H1 (cell line): Measurements from ENCODE around the gene RFLNA. TPM values are rescaled to one million over a fixed set of nuclear protein-coding genes. Genes with fewer than 3 reads are reported as not detected.
"Not testable (repeated sequence)": the region's sequence is repeated elsewhere in the genome, so short reads cannot be mapped to it uniquely, and the experiment has no call there.

Source experiments
- CTCF ChIA-PET: fragments of 300-600 bp; sonication (Branson Sonifier 250); formaldehyde crosslinking; loops from one replicate; lab custom pipeline; 2021; ENCODE audit not compliant: partially characterized antibody; lab: Charles Lee
- POLR2A ChIA-PET: fragments of 300-600 bp; sonication (Branson Sonifier 250); formaldehyde crosslinking; loops from one replicate; lab custom pipeline; 2021; ENCODE audit warnings: inconsistent platforms; ENCODE audit not compliant: partially characterized antibody; lab: Charles Lee
- DNase-seq, 2 experiments: peaks; one replicate each; pipeline versions ENCODE4 v3.0.0 to v3.0.0-alpha.2; 2010 to 2022; ENCODE audit warnings: low spot score in 2 of 2, low read depth in 1 of 2, mixed read lengths in 1 of 2
- FAIRE-seq: peaks from 2 replicates; lab custom pipeline; 2011; peaks lifted over from hg19 to GRCh38; lab: Jason Lieb, UNC
- H2AFZ ChIP-seq: 2 replicates; pipeline ENCODE4 v1.8.1; 2012; ENCODE audit warnings: low read length, inconsistent platforms
- H2AK5ac ChIP-seq: 2 replicates; pipeline ENCODE4 v1.6.1; 2013; ENCODE audit warnings: low read depth, low read length
- H2BK120ac ChIP-seq: replicated peaks from 2 replicates; pipeline ENCODE3; 2013; ENCODE audit warnings: low read depth, low read length, inconsistent platforms
- H2BK12ac ChIP-seq: 2 replicates; pipeline ENCODE4 v1.6.1; 2013; ENCODE audit warnings: low read depth, low read length
- H2BK15ac ChIP-seq: 2 replicates; pipeline ENCODE4 v1.6.1; 2013; ENCODE audit warnings: low read length
- H2BK20ac ChIP-seq: 2 replicates; pipeline ENCODE4 v1.6.1; 2013; ENCODE audit warnings: low read length
- H2BK5ac ChIP-seq: 2 replicates; pipeline ENCODE4 v1.6.1; 2013; ENCODE audit warnings: low read depth, low read length
- H3K14ac ChIP-seq: 2 replicates; pipeline ENCODE4 v1.6.1; 2013; ENCODE audit warnings: inconsistent platforms; ENCODE audit not compliant: insufficient read length
- H3K18ac ChIP-seq: 2 replicates; pipeline ENCODE4 v1.6.1; 2013; ENCODE audit warnings: low read length; ENCODE audit errors: extremely low read depth
- H3K23ac ChIP-seq: 2 replicates; pipeline ENCODE4 v1.6.1; 2013; ENCODE audit warnings: inconsistent platforms; ENCODE audit not compliant: insufficient read length
- H3K23me2 ChIP-seq: 2 replicates; pipeline ENCODE4 v1.6.1; 2013; ENCODE audit warnings: low read depth, low read length
- H3K27ac ChIP-seq: 2 replicates; pipeline ENCODE4 v1.6.1; 2011; ENCODE audit warnings: low read depth, low read length, inconsistent platforms
- H3K27me3 ChIP-seq, 4 experiments: replicated peaks in 1 of 4; 1 replicate in 1 of 4; 2 replicates in 3 of 4; pipeline versions ENCODE4 v1.6.1 to v1.8.1; 2011 to 2013; ENCODE audit warnings: low read length in 3 of 4, mild to moderate bottlenecking in 3 of 4, inconsistent platforms in 2 of 4, mixed read lengths in 2 of 4, moderate library complexity in 1 of 4; ENCODE audit not compliant: control insufficient read depth in 3 of 4, insufficient read depth in 3 of 4; ENCODE audit errors: extremely low read depth in 1 of 4
- H3K36me3 ChIP-seq, 4 experiments: 2 replicates each; pipeline versions ENCODE4 v1.6.1 to v1.8.1; 2011 to 2013; ENCODE audit warnings: mild to moderate bottlenecking in 4 of 4, low read length in 3 of 4, moderate library complexity in 2 of 4, control low read depth in 1 of 4, inconsistent platforms in 1 of 4; ENCODE audit not compliant: insufficient read depth in 4 of 4, control insufficient read depth in 2 of 4
- H3K4ac ChIP-seq: replicated peaks from 2 replicates; pipeline ENCODE3; 2013; ENCODE audit warnings: low read length, low read depth, mixed read lengths, inconsistent platforms; ENCODE audit not compliant: insufficient read length
- H3K4me1 ChIP-seq, 4 experiments: replicated peaks in 1 of 4; 1 replicate in 1 of 4; 2 replicates in 3 of 4; pipeline versions ENCODE4 v1.6.1 to v1.8.1; 2011 to 2013; ENCODE audit warnings: low read length in 3 of 4, inconsistent platforms in 2 of 4, mixed read lengths in 1 of 4; ENCODE audit not compliant: insufficient read depth in 4 of 4, control insufficient read depth in 3 of 4
- H3K4me2 ChIP-seq, 2 experiments: 2 replicates each; pipeline versions ENCODE4 v1.6.1 to v1.8.1; 2011 to 2013; ENCODE audit warnings: low read depth in 2 of 2, low read length in 2 of 2, control low read depth in 1 of 2, inconsistent platforms in 1 of 2, mild to moderate bottlenecking in 1 of 2; ENCODE audit not compliant: insufficient read depth in 1 of 2
- H3K4me3 ChIP-seq, 4 experiments: fragments of 200-600, 300-600 bp in 1 of 4; sonication (generic), shearing (Covaris generic), sonication (Bioruptor Twin) in 1 of 4; 2 replicates each; pipeline versions ENCODE4 v1.5.1 to v1.8.1; 2011 to 2016; ENCODE audit warnings: low read length in 4 of 4, low read depth in 3 of 4, control low read depth in 2 of 4, inconsistent platforms in 2 of 4, mild to moderate bottlenecking in 2 of 4, mixed read lengths in 1 of 4, moderate library complexity in 1 of 4; ENCODE audit not compliant: insufficient read depth in 2 of 4; ENCODE audit errors: extremely low read depth in 1 of 4
- H3K56ac ChIP-seq: replicated peaks from 2 replicates; pipeline ENCODE3; 2013; ENCODE audit warnings: low read depth, mild to moderate bottlenecking, mixed read lengths, low read length, inconsistent platforms; ENCODE audit not compliant: insufficient read length
- H3K79me1 ChIP-seq: 2 replicates; pipeline ENCODE4 v1.6.1; 2013; ENCODE audit warnings: low read depth, low read length, control low read depth
- H3K79me2 ChIP-seq, 2 experiments: 2 replicates each; pipeline versions ENCODE4 v1.6.1 to v1.8.1; 2012 to 2013; ENCODE audit warnings: low read length in 2 of 2, mild to moderate bottlenecking in 2 of 2, inconsistent platforms in 1 of 2; ENCODE audit not compliant: insufficient read depth in 2 of 2, control insufficient read depth in 1 of 2
- H3K9ac ChIP-seq, 4 experiments: replicated peaks in 1 of 4; 1 replicate in 1 of 4; 2 replicates in 3 of 4; pipeline versions ENCODE4 v1.6.1 to v1.8.1; 2011 to 2013; ENCODE audit warnings: low read depth in 3 of 4, low read length in 3 of 4, control low read depth in 2 of 4, mild to moderate bottlenecking in 2 of 4, moderate library complexity in 2 of 4, inconsistent platforms in 1 of 4; ENCODE audit errors: extremely low read depth in 1 of 4
- H3K9me3 ChIP-seq, 2 experiments: 2 replicates each; pipeline versions ENCODE4 v1.6.1 to v1.8.1; 2012 to 2013; ENCODE audit warnings: mild to moderate bottlenecking in 2 of 2, moderate library complexity in 2 of 2, control low read depth in 1 of 2, inconsistent platforms in 1 of 2, low read depth in 1 of 2, low read length in 1 of 2, mixed read lengths in 1 of 2; ENCODE audit not compliant: insufficient read depth in 2 of 2
- H4K20me1 ChIP-seq, 2 experiments: replicated peaks in 1 of 2; 2 replicates each; pipeline versions ENCODE3 to v1.8.1; 2011 to 2013; ENCODE audit warnings: inconsistent platforms in 2 of 2, low read length in 2 of 2, mild to moderate bottlenecking in 1 of 2; ENCODE audit not compliant: insufficient read depth in 2 of 2, control insufficient read depth in 1 of 2
- H4K5ac ChIP-seq: 2 replicates; pipeline ENCODE4 v1.6.1; 2013; ENCODE audit warnings: low read length, low read depth, mixed read lengths, inconsistent platforms; ENCODE audit not compliant: insufficient read length
- H4K8ac ChIP-seq: 2 replicates; pipeline ENCODE4 v1.8.0; 2013; ENCODE audit warnings: mild to moderate bottlenecking, moderate library complexity, low read length, inconsistent platforms; ENCODE audit not compliant: insufficient read depth; ENCODE audit errors: extremely low read depth
- H4K91ac ChIP-seq: replicated peaks from 2 replicates; pipeline ENCODE3; 2013; ENCODE audit warnings: low read length, mixed read lengths, inconsistent platforms; ENCODE audit not compliant: insufficient read length
- EGR1 ChIP-seq: IDR thresholded peaks from 2 replicates; pipeline ENCODE4 v1.6.1; 2011; ENCODE audit warnings: low read depth, low read length, borderline replicate concordance
- EP300 ChIP-seq, 2 experiments: IDR thresholded peaks; 1 replicate in 1 of 2; 2 replicates in 1 of 2; pipeline ENCODE4 v1.6.1; 2011 to 2012; ENCODE audit warnings: low read depth in 2 of 2, low read length in 2 of 2, mild to moderate bottlenecking in 2 of 2, borderline replicate concordance in 1 of 2, inconsistent platforms in 1 of 2, moderate library complexity in 1 of 2
- GABPA ChIP-seq: IDR thresholded peaks from 2 replicates; pipeline ENCODE4 v1.6.1; 2011; ENCODE audit warnings: mild to moderate bottlenecking, low read length, moderate library complexity, borderline replicate concordance; ENCODE audit not compliant: insufficient read depth
- HDAC2 ChIP-seq, 2 experiments: fragments of 300-600 bp in 1 of 2; sonication (generic) in 1 of 2; IDR thresholded peaks; 2 replicates each; pipeline ENCODE4 v1.6.1; 2011 to 2012; ENCODE audit warnings: low read depth in 2 of 2, low read length in 2 of 2, mild to moderate bottlenecking in 2 of 2, moderate library complexity in 2 of 2, borderline replicate concordance in 1 of 2, inconsistent platforms in 1 of 2
- JUN ChIP-seq: IDR thresholded peaks from 2 replicates; pipeline ENCODE4 v1.6.1; 2011; ENCODE audit warnings: low read depth, mild to moderate bottlenecking, improper control_type of control experiment, low read length
- KDM1A ChIP-seq: fragments of 200-600, 300-600 bp; sonication (generic); IDR thresholded peaks from 2 replicates; pipeline ENCODE4 v1.7.1; 2016; ENCODE audit warnings: mild to moderate bottlenecking, low read length, borderline replicate concordance
- KDM4A ChIP-seq: IDR thresholded peaks from one replicate; pipeline ENCODE4 v1.7.1; 2012; ENCODE audit warnings: low read depth, mild to moderate bottlenecking, moderate library complexity, low read length, inconsistent platforms; ENCODE audit not compliant: severe bottlenecking
- NRF1 ChIP-seq: IDR thresholded peaks from 2 replicates; pipeline ENCODE4 v1.6.1; 2011; ENCODE audit warnings: mild to moderate bottlenecking, low read depth, low read length, improper control_type of control experiment
- POLR2A ChIP-seq, 2 experiments: IDR thresholded peaks; 1 replicate in 1 of 2; 2 replicates in 1 of 2; pipeline ENCODE4 v1.6.1; 2011; ENCODE audit warnings: low read depth in 2 of 2, low read length in 2 of 2, mild to moderate bottlenecking in 2 of 2; ENCODE audit errors: control extremely low read depth in 1 of 2
- SP2 ChIP-seq: IDR thresholded peaks from 2 replicates; pipeline ENCODE4 v1.6.1; 2012; ENCODE audit warnings: mild to moderate bottlenecking, low read length, inconsistent platforms
- WGBS, 2 experiments: shearing (Covaris generic) in 1 of 2; methylation state at CpG; one replicate each; pipeline versions ENCODE4 v1.1.6 to v1.1.7; 2013 to 2015; ENCODE audit warnings: low lambda C conversion rate in 2 of 2, mixed read lengths in 2 of 2, inconsistent platforms in 1 of 2, low coverage in 1 of 2, missing lambda C conversion rate in 1 of 2; ENCODE audit not compliant: insufficient replicate concordance in 2 of 2, insufficient coverage in 1 of 2, insufficient read length in 1 of 2; ENCODE audit errors: extremely low coverage in 1 of 2, missing lambda C conversion rate in 1 of 2; 5-methylcytosine and 5-hydroxymethylcytosine counted together
- polyA plus RNA-seq, 7 experiments: library from polyadenylated mRNA; depleted of rRNA in 3 of 7; stranded (reverse) in 5 of 7; unstranded in 2 of 7; fragments of >200 nt in 5 of 7; fragments of 200-250 nt in 2 of 7; gene quantifications; 1 replicate in 5 of 7; 2 replicates in 1 of 7; 4 replicates in 1 of 7; pipeline versions ENCODE4 v1.2.1 to v1.2.3, GENCODE V29; 2011 to 2013; ENCODE audit warnings: missing spikeins in 2 of 7, mixed read lengths in 2 of 7
- total RNA-seq: library from RNA; stranded (reverse); fragmentation: NEBNext Ultra II Directional; extraction: Animal tissue kit (Norgen Biotek cat#: 25700); gene quantifications from 2 replicates; pipeline ENCODE4 v1.2.1, GENCODE V29; 2021

Gene RFLNA
- total and polyA plus RNA-seq, 2 of the 8 experiments (the other 6 are each of a cell fraction or from before 2014, with no cell fraction given): 6.4 to 6.6 TPM

GRCh38 chr12:124299628-124300388 lies 4.9 kb downstream of the RFLNA start (continued):
- no peak for TF ChIP-seq NRF1
- TF ChIP-seq POLR2A (IDR thresholded peaks at IDR 0.05; ENCODE audit: control extremely low read depth in 1 of 2, low read depth in 2 of 2, low read length in 2 of 2): no peak
- no peak for TF ChIP-seq HDAC2 (IDR thresholded peaks at IDR 0.05; ENCODE audit: borderline replicate concordance in 1 of 2, low read depth in 2 of 2, low read length in 2 of 2)
- TF ChIP-seq GABPA: no peak
- TF ChIP-seq SP2: no peak
- TF ChIP-seq EP300 (IDR thresholded peaks at IDR 0.05; ENCODE audit: borderline replicate concordance in 1 of 2, low read depth in 2 of 2, low read length in 2 of 2): no peak
- no peak for TF ChIP-seq JUN
- no peak for TF ChIP-seq KDM1A
- TF ChIP-seq KDM4A: no peak
- no peak for TF ChIP-seq EGR1

DNA sequence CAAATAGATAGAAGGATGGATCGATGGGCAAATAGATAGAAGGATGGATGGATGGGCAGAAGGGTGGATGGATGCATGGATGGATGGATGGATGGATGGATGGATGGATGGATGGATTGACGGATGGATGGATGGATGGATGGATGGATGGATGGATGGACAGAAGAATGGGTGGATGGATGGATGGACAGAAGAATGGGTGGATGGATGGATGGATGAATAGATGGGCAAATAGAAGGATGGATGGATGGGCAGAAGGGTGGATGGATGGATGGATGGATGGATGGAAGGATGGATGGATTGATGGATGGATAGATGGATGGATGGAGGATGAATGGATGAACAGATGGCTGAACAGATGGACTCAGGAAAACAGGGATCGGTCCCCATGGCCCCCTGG lies 5.8 kb downstream of the RFLNA start:
- H2AK5ac ChIP-seq, H3K23ac ChIP-seq, H2BK20ac ChIP-seq, H3K79me2 ChIP-seq, FAIRE-seq, H3K14ac ChIP-seq, H3K36me3 ChIP-seq, H2BK12ac ChIP-seq, H3K9ac ChIP-seq, H3K56ac ChIP-seq, H3K23me2 ChIP-seq, H3K4me3 ChIP-seq, H3K79me1 ChIP-seq, H3K4me2 ChIP-seq, H4K5ac ChIP-seq, H4K91ac ChIP-seq, H4K20me1 ChIP-seq, H2AFZ ChIP-seq, H2BK5ac ChIP-seq, H4K8ac ChIP-seq, H3K9me3 ChIP-seq, H3K27ac ChIP-seq, DNase-seq, H3K18ac ChIP-seq, H2BK120ac ChIP-seq, H3K4ac ChIP-seq: not testable (repeated sequence)
- H3K27me3 ChIP-seq: peaks cover 2 to 22% (median 12%) of the 10 kb centered on the region in 4 experiments; a peak in 6 of 7 replicates
- ChIA-PET POLR2A (interaction anchor here (1.0 to 1.2 kb wide), 2 partner anchors 13 to 18 kb away, joined by 3 read pairs; no protein-coding TSS in a partner anchor), CTCF (interaction anchor here (0.6 to 3.4 kb wide), 4 partner anchors 21 to 264 kb away, joined by 3 to 15 read pairs (median 4); no protein-coding TSS in a partner anchor)
- peak overlapping the region; percentile 16; the same call in 1 of the 2 replicates for H2BK15ac ChIP-seq
- H3K4me1 ChIP-seq: peaks cover 3 to 15% (median 8%) of the 10 kb centered on the region in 4 experiments
- WGBS, 2 experiments: 79% methylated on average over 3 of the region's 3 CpGs; no CpG with 5 or more reads in 1 of the 2 experiments
